Eye (tissue), 1 donor: ENCODE results near the gene KLHL36.

Source experiments
- DNase-seq: peaks from one replicate; pipeline ENCODE4 v3.0.0-alpha.2; 2015

The KLHL36 gene

DNA sequence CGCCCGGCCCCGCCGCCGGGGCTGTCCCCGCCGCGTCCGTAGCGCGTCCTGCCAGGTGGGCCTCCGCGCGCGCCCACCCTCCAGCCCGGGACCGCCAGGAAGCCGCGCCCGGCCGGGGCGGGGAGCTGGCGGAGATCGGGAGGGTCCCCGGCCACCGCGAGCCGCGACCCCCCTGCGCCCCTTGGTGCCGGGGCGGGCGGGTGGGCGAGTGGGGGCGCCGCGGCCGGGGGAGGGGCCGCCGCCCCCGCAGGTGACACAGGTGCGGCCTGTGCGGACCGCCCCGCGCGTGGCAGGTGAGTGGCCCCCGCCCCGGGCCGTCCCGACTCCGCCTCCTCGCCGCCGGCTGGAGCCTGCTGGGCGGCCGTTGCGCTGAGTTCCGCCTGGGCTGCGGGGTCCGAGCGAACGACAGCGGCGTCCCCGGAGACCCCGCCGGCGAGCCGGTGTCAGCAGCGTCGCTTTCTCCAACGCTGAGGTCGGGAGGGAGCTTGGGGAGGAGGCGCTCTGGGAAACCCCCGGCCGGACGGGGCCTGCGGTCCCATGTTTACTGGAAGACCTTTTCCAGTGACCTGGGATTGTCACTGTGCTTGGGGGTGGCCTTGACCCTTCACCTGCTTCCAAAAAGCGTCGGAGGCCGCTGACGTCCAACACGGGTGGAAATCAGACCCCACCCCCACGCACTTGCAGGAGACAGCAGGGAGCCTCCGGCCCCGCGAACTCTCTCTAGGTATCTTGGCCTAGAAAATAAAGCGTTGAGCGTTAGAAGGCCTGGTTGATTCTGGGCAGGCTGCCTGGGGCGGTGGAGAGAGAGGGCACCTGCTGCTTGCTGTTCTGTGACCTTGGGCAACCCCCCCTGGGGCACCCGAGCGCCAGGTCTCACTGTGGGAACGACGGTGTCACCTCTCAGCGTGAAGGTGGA is 542 bp downstream of the KLHL36 start:
- DNase-seq: peak; percentile 53

DNA sequence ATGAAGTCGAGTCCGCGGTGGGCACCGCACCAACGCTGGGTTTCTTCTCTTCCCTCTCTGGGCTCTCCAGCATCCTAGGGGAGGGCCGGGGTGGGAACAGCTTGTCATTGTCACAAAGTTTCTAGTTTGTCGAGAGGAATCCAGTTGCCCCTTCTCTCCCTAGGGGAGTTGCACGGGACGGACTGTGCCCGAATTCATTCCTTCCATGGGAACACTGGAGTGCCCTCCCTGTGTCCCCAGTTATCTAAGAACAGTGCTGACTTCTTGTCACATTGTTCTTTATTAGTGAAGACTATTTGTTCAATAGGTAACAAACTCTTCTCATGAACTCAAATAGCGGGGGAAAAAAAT is 1.2 kb downstream of the KLHL36 start:
- no peak for DNase-seq

DNA sequence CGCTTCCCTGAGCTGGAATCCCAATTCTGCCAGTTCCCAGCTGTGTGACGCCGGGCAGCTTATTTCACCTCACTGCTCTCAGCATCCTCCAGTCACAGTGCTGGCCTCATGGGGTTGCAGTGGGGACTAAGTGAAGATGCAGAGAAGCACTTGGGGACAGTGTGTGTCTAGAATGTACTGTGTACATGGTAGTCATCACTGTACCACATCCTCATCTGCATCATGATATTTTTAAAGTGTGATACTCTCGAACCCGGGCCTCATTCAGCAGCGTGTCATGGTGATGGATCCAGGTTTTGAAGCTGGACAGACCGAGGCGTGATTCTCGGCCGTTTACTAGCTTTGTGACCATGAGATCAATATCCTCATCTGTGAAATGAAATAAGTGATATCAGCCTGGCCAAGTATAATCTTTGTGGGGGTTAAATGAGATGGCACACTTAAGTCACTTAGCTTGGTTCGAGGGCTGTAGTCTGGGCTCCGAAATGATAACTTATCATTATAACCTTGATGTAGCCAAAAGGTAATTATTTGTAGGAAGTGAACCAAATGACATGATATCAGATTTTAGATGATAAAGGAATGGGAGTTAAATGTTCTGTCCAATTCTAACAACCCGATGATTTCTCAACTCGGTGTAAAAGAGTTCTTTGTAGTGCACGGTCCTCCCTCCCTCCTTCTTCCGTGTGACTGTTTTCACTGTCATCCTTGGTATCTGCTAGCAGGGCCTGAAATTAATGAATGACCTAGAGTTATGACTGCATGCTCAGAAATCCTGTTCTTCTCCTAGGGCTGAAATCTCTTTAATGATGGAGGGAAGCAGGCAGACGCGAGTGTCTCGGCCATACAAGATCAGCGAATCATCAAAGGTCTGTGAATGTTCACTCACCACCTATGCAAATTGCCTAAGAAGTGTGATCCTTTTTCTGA is 2.0 kb downstream of the KLHL36 start:
- no peak for DNase-seq

DNA sequence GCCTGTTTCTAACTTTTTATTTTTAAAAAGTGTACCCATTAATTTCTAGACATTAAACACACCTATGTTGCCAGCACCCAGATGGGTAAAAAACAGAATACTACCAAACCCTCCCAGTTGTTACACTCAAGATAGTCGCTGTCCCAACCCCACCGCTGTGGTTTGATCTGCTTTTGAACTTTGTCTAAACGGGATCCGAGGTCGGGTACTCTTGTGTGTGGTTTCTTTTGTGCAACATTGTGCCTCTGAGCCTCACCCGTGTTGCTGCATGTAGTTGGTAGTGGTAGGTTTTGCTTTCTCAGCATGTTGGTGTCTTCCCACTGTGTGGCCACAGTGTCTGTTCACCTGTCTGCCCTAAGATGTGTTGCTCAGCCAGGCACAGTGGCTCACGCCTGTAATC is 4.3 kb downstream of the KLHL36 start:
- no peak for DNase-seq

DNA sequence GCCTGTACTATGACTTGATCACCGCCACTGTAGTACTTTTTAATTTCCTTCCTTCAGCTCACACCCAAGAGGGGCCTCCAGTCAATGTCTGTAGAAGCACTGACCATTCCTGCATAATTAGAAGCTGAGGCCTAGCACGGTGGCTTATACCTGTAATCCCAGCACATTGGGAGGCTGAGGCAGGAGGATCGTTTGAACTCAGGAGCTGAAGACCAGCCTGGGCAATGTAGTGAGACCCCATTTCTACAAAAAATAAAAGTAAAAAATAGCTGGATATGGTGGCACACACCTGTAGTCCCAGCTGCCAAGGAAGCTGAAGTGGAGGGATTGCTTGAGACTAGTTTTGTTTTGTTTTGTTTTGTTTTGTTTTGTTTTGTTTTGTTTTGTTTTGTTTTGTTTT is 5.9 kb downstream of the KLHL36 start:
- no peak for DNase-seq

DNA sequence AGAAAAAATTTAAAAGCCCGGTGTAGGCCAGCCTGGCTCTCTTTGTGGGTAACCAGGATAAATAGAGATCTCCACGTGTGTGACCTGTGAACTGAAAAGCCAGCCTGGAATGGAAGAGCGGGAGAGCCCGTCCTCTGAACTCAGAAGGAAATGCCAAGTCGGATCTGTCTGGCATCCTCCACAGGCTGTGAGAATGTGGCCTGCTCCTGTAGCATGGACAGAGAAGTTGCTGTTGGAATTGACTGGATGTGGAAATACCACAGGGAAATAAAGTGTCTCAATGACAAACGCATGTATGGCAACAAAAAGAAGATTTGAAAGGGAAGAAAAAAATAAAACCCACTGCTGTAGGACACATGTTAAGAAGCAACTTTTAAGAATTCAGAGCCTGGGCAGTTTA is 6.7 kb downstream of the KLHL36 start:
- DNase-seq: no peak

DNA sequence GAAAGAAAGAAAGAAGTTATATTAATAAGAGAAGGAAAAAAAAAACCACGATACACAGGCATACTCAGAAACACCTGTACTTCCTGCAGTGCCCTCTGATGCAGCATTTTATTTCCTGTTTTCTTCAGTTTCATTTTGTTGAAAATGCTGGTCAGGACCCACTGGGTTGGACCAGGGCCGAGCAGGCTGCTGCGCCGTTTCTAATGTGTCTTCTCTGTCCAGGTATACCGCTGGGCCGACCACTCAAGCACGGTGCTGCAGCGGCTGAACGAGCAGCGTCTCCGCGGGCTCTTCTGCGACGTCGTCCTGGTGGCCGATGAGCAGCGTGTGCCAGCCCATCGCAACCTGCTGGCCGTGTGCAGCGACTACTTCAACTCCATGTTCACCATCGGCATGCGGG is 8.3 kb downstream of the KLHL36 start:
- DNase-seq: no peak

DNA sequence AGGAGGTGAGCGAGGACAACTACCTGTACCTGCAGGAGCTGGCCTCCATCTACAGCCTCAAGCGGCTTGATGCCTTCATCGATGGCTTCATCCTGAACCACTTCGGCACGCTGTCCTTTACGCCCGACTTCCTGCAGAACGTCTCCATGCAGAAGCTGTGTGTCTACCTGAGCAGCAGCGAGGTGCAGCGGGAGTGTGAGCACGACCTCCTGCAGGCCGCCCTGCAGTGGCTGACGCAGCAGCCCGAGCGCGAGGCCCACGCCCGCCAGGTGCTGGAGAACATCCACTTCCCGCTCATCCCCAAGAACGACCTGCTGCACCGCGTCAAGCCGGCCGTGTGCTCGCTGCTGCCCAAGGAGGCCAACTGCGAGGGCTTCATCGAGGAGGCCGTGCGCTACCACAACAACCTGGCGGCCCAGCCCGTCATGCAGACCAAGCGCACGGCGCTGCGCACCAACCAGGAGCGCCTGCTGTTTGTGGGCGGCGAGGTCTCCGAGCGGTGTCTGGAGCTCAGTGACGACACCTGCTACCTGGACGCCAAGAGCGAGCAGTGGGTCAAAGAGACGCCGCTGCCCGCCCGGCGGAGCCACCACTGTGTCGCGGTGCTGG is 9.0 kb downstream of the KLHL36 start:
- DNase-seq: no peak

DNA sequence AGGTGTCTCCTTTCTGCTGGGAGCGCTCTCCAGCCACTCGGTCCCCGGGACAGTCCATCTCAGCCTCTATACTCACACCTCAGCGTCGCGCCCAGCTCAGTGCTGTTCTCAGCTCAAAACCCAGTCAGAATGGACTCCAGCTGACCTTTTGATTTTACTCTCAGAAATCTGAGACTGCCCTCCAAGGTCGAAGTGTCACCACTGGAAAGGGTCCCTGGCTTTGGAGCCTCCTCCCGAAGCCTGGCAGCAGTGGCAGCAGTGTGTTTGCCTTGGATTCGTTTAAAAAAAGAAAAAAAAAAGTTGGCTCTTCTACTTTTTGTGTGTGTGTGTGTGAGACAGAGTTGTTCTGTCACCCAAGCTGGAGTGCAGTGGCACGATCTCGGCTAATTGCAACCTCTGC is 10.4 kb downstream of the KLHL36 start:
- DNase-seq: no peak

DNA sequence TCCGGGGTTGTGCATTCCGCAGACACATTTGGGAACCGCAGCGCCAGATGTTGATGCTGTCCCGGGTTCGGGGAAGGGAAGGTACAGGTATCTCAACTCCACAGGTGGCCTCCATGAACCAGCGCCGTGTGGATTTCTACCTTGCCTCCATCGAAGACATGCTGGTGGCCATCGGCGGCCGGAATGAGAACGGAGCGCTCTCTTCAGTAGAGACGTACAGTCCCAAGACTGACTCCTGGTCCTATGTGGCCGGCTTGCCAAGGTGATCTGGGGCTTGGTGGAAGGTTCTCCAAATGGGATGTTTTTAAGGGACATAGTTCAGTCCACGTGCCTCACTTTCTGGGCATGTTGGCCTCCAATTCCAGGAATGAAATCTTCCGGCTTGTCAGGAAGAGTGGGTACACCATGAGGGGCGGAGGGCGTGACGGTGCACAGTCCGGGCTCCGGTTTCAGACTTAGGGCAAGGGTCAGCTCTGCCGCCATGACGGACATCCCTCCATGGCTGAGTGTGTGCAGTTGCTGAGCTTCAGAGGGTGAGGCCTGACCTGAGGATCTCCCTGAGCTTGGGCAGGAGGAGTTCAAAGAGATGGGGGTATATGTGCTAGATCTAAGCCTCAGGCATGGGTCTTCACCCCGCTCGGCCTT is 11.5 kb downstream of the KLHL36 start:
- no peak for DNase-seq

DNA sequence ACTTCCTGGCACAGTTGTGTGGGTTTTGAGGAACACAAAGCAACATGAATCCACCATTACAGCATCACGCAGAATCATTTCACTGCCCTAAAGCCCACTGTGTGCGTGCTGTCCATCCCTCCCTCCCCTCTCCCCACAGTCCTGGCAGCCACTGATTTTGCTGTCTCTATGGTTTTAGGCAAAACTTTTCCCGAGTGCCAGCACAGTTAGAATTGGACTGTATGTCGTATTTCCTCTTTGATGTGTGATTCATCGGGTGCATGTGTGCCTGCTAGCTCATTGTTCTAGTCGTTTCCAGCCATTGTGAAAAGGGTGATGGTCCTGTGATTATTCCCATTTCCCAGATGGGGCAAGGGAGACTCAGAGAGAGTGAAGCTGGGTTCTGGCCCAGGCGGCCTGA is 12.7 kb downstream of the KLHL36 start:
- no peak for DNase-seq

DNA sequence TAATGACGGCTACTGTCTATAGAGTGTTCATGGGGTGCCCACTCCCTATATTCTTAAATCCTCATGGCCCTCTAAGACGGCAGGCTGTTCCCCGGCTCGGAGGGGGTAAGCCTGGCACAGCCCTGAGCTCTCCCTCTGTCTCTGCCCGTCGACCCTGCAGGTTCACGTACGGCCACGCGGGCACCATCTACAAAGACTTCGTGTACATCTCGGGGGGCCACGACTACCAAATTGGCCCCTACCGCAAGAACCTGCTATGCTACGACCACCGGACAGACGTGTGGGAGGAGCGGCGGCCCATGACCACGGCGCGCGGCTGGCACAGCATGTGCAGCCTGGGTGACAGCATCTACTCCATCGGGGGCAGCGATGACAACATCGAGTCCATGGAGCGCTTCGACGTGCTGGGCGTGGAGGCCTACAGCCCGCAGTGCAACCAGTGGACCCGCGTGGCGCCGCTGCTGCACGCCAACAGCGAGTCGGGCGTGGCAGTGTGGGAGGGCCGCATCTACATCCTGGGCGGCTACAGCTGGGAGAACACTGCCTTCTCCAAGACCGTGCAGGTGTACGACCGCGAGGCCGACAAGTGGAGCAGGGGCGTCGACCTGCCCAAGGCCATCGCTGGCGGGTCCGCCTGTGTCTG is 13.2 kb downstream of the KLHL36 start:
- DNase-seq: no peak

DNA sequence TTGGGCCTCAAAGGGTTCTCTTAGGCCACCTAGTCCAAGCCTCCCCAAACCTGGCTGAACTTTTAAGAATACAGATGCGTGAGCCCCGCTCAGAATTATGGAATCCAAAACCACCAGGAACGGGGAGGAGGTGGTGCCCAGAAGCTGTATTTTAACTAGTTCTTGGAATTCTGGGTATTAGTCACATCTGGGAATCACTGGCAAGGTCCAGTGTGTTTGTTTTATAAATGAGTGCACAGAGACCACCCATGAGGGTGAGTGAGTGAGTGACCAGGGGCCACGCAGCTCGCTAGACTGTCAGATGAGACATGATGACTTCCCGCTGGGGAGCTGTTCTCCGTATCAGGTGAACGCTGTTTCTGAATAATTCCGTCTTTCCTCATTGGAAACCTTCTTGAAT is 14.2 kb downstream of the KLHL36 start:
- DNase-seq: no peak

DNA sequence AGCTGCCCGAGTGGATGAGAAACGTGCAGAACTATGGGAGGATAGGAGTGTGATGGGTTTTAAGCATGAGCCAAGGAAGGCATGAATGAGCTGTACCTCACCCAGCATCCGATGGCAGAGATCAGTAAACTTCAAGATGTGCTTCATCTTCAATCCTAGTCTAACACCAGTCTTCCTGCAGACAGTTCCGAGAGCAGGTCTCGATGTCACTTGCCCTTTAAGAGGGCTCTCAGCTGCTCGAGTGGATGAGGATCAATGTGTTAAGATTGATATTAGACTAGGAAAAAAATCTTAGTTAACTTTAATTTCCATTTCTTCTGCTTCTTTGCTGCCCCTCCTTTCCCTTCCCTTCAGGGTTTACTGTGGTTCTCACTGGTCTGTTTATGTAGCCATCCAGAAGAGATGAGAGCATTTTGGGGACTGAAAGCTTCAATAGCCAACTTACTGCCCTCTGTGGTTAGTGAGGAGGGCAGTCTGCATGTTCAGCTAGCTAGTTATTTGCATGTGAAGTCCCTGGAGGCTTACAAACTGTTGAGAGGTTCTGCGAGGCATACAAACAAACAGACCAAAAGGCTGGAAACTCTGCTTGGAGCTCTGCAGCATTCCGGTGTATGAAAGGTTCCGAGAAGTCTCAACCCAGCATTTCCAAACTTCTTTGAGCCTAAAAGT is 15.3 kb downstream of the KLHL36 start:
- DNase-seq: no peak

DNA sequence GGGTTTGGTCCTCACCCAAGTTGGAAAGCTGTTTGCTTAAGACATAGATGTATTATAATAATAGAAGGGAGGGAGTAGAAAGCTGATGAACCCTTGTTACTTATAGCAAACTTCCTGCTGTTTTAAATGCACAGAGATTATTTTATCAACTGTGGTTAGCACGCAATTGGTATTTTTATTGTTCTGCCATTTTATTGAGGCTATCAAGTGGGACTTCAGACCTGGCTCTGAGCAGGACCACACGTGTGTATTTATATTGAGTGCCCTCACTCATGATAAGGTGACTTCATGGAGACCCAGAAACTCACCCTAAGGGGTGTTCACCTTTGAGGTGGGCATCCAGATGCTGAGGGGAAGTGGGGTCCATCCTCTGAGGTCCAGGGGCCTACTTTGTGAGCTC is 17.0 kb downstream of the KLHL36 start:
- DNase-seq: no peak

DNA sequence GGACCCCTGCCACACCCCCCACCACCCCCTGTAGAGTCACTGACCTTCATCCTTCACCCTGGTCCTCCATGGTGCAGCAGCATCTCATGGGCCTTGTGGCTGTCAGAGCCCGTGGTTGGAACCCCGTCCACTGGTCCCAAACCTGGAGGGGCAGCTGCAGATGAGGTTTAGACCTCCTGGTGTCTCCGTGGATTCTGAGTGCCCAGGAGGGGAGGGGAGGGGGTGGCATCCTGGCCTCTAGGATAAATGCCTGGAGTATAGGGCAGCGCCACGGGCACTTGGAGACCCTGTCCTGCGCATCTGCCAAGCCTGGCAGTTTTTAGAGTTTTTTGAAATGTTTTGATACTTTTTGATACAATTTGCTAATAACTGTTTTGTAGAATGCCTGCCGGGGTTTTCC is 17.5 kb downstream of the KLHL36 start:
- DNase-seq: no peak

DNA sequence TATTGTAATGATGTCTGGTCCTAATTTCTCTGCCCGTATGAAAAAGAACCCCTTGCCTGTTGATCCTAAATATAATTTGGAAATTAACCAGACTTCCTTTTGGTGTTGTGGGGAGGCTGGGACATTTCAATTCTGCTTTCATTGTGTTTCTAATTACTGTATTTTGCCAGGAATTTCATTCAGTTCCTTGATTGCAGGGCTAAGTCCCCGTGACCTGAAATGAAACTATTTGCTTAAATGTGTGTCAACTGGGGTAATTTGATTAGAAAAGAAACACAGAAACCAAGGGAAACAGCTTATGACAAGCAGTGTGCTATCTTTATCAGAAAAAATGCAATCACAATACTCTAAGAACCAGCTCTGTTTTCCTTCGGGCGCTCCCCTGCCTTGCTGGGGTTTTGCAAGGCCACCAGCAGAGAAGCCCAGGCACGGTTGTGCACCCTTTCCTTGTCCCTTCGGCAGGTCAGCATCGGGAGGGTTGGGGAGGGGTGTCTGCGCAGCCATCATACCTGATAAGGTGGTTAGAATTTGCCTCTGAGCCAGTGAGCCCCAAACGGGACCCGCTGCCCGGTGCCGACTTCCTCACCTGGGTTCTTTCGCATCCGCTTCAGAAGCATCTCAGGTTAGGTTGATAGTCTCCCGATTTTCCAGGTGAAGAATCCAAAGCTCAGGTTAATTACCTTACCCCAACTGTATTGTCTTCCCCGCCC is 19.4 kb downstream of the KLHL36 start:
- no peak for DNase-seq

DNA sequence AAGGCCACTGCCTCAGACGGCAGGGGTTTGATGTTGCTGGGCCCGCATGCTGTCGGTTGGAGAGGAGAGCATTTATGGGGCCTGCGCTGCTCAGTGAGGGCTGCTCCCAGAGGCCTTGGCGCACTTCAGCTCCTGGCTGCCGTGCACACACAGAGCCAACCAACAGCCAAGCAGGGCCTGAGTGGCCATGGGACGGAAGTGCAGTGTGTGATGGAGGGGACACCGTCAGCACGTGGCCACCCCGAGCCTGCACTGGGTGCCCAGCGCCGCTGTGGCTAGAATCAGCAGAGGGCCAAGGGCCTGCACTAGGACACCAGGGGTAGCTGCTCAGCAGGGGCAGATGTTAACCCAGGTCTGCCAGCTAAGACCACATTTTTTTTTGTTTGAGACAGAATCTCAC is 21.8 kb downstream of the KLHL36 start:
- DNase-seq: no peak

DNA sequence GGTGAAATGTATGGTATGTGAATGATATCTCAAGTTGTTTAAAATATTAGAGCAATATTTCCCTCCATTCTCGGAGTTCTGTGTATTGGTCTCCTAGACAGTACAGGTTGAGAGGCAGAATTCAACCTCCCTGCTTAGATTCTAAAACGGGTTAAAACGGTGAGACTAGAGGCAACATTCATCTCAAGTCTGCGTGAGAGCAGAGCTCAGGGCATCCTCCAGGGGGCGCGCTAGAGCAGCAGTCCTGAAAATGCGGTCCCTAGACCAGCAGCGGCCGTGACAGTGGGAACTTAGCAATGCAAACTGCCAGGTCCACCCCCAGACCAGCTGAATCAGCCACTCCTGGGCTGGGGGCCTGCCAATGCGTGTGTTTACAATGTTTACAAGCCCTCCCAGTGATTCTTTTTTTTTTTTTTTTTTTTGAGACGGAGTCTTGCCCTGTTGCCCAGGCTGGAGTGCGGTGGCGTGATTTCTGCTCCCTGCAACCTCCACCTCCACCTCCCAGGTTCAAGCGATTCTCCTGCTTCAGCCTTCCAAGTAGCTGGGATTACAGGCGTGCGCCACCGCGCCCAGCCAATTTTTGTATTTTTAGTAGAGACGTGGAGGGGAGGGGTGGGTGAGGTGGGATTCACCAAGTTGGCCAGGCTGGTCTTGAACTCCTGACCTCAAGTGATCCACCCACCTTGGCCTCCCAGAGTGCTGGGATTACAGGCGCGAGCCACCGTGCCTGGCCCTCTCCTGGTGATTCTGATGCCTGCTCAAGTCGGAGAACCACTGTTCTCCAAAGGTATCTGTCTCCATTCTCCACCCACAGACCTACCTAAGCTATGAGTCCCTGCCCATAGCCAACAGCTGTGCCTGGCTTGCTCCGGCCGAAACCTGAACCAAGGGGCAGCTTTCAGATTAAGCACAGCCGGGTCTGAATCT is 24.2 kb downstream of the KLHL36 start:
- peak; percentile 83 for DNase-seq

DNA sequence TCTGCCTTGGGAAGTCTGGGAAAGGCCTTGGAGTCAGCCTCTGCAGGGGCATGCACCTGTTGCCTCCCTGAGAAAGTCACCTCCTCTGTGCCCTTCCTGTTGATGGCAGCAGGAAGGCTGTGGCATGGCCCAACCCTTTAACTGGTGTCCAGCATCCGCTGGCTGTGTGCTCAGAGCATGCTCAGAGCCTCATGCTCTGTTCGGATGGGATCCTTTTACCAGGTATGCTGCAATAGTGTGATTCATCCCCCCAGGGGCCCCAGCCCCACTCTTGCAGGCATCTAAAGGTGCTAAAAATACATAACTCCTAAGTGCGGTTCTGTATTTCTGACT is 24.9 kb downstream of the KLHL36 start:
- DNase-seq: no peak
